Activated T-cell treated with anti-CD3 and anti-CD28 coated beads, Interleukin-2, amount 50 U/mL, for 1 hour (primary cell): ENCODE results near the gene CCNT1.
"Not testable (repeated sequence)": the region's sequence is repeated elsewhere in the genome, so short reads cannot be mapped to it uniquely, and the experiment has no call there.

Experiments used
- DNase-seq: peaks from one replicate; pipeline ENCODE4 v3.0.0-alpha.2; 2020

CCNT1 gene

DNA sequence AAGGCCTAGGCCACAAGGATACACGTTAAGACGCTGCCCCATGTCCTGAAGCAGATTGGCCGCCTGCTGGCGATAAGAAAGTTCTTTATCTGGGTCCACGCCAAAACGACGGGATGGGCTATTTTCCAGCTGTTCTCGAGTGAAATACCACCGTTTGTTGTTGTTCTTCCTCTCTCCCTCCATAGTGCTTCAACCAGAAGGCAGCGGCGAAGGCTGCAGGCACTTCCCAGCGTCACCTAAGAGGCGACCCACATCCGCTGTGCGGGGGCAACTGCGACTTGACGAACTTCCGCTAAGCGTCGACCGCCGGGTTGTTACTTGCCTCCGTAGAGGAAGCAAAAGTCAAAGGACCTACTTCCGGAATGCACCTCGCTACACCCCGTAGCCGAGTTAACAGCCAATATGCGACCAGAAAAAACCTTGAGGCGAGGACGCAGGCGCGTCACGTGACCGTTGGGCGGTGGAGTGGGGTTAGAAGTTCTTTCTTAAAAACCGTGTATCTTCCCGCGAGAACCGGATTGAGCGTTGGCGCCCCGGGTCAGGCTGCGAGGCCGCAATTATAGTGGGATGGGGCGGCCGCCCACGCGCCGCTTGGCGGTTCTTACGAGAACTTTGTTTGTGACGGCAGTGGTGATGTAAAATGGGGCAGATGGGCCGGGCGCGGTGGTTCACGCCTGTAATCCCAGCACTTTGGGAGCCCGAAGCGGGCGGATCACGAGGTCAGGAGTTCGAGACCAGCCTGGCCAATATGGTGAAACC is at the start of gene CCNT1:
TSS of gene CCNT1 (minus strand) at position 215 of the 759 bp plus-strand sequence. CDS start at position 183, 32 bp downstream.
- DNase-seq = peak; percentile 96

DNA sequence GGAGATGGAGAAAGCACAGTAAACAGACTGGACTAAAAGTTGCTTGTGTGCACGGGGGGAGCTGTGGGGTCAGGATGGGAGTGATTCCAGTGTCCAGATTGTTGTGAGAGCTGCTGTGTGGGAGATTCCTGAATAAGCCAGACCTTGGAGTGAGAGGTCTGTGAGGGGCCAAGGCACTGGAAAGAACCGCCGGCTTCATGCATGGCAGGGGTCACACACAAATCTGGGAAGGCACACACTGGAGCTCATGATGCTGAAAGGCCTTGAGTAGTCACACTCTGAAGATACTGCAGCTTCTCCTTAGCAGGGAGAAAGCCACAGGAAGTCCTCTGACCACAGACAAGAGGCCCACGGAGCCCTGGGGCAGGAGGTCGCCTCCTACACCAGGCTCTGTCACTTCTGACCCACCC is 49.3 kb upstream of the CCNT1 start:
- DNase-seq = no peak

DNA sequence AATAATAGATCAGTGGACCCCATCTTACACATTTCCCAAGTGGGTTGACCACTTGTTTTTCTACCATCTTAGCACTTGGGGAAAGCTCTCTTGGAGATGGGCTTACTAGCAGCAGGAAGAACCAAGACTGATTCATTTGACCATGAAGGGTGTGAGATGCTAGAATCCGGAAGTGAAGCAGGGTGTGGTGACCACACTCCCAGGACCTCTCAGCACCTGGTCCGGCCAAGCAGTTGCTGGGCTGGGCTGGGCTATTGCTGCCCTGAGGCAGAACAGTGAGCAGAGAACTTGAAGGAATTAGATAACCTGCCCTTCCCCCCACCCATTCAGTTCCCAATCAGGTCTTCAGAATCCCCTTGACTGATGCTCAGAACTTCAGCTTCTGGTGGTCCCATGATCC is 48.0 kb upstream of the CCNT1 start:
- DNase-seq = no peak

- no peak for DNase-seq
Measured at GRCh38 chr12:48758737-48759136, 42.2 kb upstream of the CCNT1 start.

DNA sequence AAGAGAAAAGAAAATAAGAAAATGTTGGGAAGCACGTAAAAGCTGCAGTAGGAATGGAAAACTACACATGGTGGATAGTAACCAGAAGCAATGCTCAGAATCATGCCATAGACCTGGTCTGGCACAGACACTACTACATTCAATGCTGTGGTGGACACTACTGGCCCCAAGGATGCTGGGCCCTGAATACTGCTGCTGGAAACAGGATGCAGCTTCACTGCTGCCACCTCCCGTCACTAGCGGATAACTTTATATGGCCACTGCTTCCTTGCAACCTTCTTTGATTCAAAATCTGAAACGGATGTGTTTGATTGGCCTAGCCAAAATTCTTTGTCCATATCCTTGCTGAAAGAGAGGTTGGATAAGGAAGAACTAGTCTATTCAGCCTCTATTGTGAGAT is 41.7 kb upstream of the CCNT1 start:
- DNase-seq = no peak

DNA sequence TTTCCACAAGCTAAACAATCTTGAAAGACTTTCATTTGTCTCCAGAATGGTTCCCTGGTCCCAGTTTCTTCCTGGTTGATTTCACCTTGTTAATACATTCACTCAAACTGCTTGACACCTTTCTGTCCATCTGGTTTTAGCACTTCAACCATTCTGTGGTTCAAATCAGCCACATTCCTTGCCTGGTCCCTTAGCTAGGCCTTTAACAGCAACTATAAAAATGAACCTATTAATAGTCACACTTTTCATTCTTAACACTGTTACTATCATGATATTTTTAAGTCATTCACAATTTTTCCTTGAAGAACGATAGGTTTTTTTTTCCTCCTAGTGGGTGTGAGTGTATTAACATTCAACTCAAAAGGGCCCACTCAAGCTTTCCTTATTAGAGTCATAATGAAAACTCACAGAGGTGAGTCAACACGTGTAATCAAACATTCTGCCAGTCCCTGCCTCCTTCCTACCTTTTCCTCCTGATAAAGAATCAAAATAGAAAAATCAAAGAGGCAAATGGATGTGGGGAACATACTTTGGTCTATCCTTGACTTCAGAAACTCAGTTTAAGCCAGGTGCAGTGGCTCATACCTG is 34.4 kb upstream of the CCNT1 start:
- no peak for DNase-seq

- DNase-seq = no peak
Measured at GRCh38 chr12:48750215-48750614, 33.7 kb upstream of the CCNT1 start.

DNA sequence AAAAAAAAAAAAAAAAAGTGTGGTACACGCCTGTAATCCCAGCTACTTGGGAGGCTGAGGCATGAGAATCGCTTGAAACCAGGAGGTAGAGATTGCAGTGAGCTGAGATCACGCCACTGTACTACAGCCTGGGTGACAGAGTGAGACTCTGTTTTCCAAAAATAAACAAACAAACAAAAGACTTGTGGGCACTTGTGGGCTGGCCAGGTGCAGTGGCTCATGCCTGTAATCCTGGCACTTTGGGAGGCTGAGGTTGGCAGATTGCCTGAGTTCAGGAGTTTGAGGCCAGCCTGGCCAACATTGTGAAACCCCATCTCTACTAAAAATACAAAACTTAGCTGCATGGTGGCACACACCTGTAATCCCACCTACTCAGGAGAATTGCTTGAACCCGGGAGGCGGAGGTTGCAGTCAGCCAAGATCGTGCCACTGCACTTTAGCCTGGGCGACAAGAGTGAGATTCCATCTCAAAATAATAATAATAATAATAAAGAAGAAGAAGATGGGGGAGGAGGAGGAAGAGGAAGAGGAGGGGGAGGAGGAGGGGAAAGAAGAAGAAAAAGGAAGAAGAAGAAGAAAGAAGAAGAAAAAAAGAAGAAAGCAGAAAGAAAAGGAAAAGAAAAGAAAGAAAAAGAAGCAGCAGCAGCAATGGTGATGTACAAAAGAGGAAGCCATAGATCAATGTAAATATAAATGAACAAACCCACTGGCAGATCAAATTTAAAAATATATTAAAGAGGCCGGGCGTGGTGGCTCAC is 27.9 kb upstream of the CCNT1 start:
- no peak for DNase-seq

- DNase-seq = no peak
Measured at GRCh38 chr12:48739618-48740269, 23.2 kb upstream of the CCNT1 start.

DNA sequence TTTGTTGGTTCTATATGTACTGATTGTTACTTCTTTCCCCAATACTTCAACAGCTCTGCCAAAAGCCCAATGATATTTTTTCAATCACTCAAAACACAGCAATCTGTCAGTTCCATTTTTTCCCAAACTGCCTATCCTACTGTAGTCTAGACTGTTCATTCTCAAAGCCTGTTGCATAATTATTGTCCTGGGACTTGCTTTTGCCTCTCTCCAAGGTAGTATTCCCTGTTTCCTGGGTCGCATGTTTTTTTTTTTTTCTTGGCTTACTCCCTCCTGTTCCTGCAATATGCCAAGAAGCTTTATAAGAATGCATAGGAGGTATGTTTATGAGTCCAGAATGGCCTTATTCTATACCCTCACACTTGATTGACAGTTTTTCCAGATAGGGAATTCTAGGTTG is 19.9 kb upstream of the CCNT1 start:
- no peak for DNase-seq

DNA sequence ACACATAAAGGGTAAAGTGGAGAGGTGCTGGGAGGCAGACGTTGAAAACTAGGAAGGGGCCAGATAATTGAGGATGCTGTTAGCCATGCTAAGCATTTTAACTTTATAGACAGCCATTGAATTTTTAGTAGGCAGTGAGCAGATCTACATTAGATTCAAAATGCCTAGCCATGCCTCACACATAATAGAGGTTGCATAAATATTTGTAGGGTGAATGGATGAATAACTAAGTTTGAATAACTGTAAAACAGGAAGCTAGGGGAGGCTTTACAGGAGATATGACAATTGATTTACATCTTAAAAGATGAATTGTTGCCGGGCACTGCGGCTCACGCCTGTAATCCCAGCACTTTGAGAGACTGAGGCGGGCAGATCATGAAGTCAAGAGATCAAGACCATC is 12.3 kb upstream of the CCNT1 start:
- DNase-seq = no peak

DNA sequence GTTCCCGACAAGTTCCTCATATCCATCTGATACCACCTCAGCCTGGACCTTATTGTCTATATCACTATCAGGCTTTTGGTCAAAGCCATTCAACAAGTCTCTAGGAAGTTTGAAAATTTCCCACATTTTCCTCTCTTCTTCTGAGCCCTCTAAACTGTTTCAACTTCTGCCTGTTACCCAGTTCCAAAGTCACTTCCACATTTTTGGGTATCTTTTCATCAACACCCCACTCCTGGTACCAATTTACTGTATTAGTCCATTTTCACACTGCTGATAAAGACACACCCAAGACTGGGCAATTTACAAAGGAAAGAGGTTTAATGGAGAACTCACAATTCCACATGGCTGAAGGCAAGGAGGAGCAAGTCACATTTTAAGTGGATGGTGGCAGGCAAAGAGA is 4.2 kb upstream of the CCNT1 start:
- not testable (repeated sequence) for DNase-seq

GRCh38 chr12:48720171-48720570 is 3.7 kb upstream of the CCNT1 start:
- DNase-seq = not testable (repeated sequence)

- not testable (repeated sequence) for DNase-seq
Measured at GRCh38 chr12:48719002-48719401, 2.5 kb upstream of the CCNT1 start.

DNA sequence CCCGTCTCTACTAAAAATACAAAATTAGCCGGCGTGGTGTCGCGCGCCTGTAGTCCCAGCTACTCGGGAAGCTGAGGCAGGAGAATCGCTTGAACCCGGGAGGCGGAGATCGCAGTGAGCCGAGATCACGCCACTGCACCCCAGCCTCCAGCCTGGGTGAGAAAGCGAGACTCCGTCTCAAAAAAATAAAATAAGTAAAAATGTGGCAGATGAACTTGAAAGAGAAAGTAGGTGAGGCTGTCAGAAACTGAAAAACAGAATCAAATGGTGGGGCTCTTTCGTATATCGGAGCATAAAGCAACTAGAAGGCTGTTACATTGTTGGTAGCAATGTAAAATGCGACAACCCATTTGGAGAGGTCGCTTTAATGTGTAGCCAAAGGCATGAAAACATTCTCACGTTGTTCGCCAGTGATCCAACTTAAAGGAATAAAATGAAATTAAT is 767 bp upstream of the CCNT1 start:
- DNase-seq = no peak

DNA sequence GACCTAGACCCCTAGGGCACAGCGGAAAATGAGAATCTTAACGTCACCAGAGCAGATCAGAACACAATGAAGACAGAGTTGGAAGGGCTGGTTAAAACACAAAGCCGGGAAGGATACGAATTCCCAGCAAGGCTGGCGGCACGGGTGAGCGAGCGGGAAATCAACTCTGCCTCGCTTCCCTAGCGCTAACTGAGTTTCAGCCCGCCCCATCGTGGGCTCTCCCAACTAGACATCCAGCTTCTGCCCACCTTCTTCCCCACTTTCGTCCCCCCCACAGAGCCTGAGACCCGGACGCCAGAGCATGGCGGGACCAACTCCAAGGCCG is 377 bp downstream of the CCNT1 start:
- DNase-seq = no peak

DNA sequence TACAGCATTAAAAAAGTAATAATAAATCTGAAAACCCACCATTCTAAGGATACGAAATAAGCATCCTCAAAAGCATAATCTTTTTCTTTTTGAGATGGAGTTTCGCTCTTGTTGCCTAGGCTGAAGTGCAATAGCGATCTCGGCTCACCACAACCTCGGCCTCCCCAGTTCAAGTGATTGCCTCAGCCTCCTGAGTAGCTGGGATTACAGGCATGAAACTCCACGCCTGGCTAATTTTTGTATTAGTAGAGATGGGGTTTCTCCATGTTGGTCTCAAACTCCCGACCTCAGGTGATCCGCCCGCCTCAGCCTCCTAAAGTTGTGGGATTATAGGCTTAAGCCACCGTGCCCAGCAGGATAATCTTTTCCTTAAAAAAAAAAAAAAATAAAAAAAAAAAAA is 4.3 kb downstream of the CCNT1 start:
- DNase-seq = no peak

DNA sequence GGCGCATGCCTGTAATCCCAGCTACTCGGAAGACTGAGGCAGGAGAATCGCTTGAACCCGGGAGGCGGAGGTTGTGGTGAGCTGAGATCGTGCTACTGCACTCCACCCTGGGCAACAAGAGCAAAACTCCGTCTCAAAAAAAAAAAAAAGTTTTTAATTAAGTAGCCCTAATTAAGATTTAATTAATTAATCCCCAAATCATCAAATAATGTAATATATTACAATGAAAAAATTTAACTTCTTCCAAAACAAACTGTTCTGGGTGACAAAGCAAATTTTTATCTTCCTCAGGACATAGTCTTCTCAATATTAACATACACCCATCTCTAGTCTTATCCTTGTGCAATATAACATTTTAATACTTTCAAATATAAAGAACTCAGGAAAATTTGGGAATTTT is 17.7 kb downstream of the CCNT1 start:
- DNase-seq = not testable (repeated sequence)

DNA sequence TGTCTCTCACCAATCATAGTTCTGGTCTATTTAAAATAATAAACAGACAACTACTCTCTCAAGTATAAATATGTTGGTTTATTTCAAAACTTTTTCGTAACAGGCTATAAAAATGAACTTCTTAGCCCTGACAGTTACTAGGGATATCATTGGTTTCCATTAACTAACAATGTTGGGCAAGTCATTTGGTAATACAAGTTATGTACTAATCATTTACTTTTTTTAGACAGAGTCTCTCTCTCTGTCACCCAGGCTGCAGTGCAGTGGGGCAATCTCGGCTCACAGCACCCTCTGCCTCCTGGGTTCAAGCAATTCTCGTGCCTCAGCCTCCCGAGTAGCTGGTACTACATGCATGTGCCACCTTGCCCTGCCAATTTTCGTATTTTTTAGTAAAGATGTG is 19.9 kb downstream of the CCNT1 start:
- no peak for DNase-seq

- DNase-seq = no peak
Measured at GRCh38 chr12:48695859-48696258, 20.6 kb downstream of the CCNT1 start.

DNA sequence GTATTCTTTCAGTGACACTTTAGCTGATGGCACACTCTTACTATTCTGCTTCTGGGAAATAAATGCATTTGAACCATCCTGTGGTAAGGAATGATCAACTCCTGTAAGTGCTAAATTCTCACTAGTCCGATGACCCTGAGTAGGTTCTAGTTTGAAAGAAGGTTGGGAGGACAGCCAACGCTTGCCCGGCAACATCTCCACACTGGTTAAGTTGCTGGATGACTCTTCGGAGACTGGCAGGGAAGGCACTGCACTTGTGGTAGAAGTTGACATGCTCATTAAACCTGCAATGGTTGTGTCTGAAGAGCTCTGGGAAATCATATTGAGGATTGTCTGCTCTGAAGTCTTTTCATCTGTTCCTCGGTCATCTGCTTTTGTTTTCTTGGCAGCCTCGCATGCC is 22.5 kb downstream of the CCNT1 start:
- DNase-seq = no peak

GRCh38 chr12:48693572-48693971 is 22.9 kb downstream of the CCNT1 start:
- no peak for DNase-seq

DNA sequence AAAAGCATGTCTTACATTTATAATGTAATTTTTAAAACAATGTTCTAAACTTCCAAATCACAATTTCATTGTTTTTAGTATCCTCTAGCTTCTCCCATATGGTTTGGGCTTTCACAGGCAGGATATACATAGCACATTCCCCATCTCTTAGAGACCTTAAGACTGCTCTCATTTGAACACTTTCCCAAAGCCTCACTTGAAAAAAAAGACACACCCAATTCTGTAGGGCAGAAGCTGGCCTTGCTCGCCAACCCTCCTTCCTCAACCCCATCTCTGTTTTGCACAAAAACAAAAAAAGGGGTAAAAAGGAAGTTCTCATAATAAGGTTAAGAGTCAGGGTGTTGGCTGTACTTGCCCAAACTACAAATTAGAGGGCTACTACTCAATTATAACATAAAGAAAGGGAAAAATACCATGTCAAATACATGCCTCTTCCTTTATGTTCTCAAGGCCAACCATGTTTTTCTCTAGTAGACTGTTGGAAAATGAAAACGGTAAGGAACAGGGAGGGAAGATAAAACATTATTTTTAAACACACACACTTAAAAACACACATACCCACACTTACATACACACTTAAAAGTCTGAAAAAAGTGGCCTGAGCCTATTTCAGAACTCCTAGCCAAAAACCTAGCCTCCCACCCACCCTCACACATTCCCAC is 24.6 kb downstream of the CCNT1 start:
- no peak for DNase-seq
